Stimulated activated CD4-positive, alpha-beta T cell treated with anti-CD3 and anti-CD28 coated beads, Interleukin-12 subunit alpha, Interleukin-12 subunit beta, amount 100 ng/mL, for 24 hours (primary cell): ENCODE data around the gene NAA80.

ENCODE experiments used
- DNase-seq, 2 experiments: peaks; one replicate each; pipeline ENCODE4 v3.0.0-alpha.2; 2020; ENCODE audit warnings: low read depth in 2 of 2

Gene NAA80

GRCh38 chr3:50330330-50330729, 31.1 kb upstream of the NAA80 start:
- DNase-seq = no peak

GRCh38 chr3:50327943-50328691, 28.9 kb upstream of the NAA80 start, which contains the start of gene TUSC2:
Gene TUSC2 (minus strand): TSS chr3:50328223. CDS start chr3:50328099, 124 bp downstream.
- peak; percentile 87 to 96 for DNase-seq

GRCh38 chr3:50327129-50327528, 27.9 kb upstream of the NAA80 start:
- DNase-seq = no peak

GRCh38 chr3:50326182-50326541, 27.0 kb upstream of the NAA80 start:
- no peak for DNase-seq

GRCh38 chr3:50325497-50326181, 26.4 kb upstream of the NAA80 start:
- no peak for DNase-seq

GRCh38 chr3:50325113-50325480, 25.9 kb upstream of the NAA80 start:
- no peak for DNase-seq

GRCh38 chr3:50324351-50325112, 25.3 kb upstream of the NAA80 start:
- peak in 1 of 2 experiments; percentile 49 for DNase-seq

- DNase-seq = no peak
Measured at GRCh38 chr3:50323614-50324199, 24.5 kb upstream of the NAA80 start.

GRCh38 chr3:50323092-50323600, 23.9 kb upstream of the NAA80 start:
- DNase-seq = no peak

GRCh38 chr3:50322386-50323091, 23.3 kb upstream of the NAA80 start, which contains the start of gene HYAL2:
Gene HYAL2 (minus strand): TSS chr3:50322745. CDS start chr3:50320489, 2,256 bp downstream.
- DNase-seq = no peak

GRCh38 chr3:50322115-50322385, 22.8 kb upstream of the NAA80 start:
- DNase-seq = no peak

GRCh38 chr3:50321336-50322114, 22.3 kb upstream of the NAA80 start:
- DNase-seq = peak; percentile 65 to 82

GRCh38 chr3:50320853-50321335, 21.7 kb upstream of the NAA80 start:
- peak in 1 of 2 experiments; percentile 41 for DNase-seq

GRCh38 chr3:50319894-50320625, 20.9 kb upstream of the NAA80 start:
- no peak for DNase-seq

- DNase-seq = no peak
Measured at GRCh38 chr3:50319181-50319893, 20.1 kb upstream of the NAA80 start.

- DNase-seq = no peak
Measured at GRCh38 chr3:50318615-50319014, 19.4 kb upstream of the NAA80 start.

- no peak for DNase-seq
Measured at GRCh38 chr3:50318163-50318562, 19.0 kb upstream of the NAA80 start.

GRCh38 chr3:50317300-50317699, 18.1 kb upstream of the NAA80 start:
- DNase-seq = no peak

GRCh38 chr3:50316657-50317242, 17.5 kb upstream of the NAA80 start:
- no peak for DNase-seq
